Prostate gland (tissue), 2 donors: ENCODE data around the gene TMTC1. TPM values are rescaled to one million over a fixed set of nuclear protein-coding genes. Genes with fewer than 3 reads are reported as not detected.

Experiments
- DNase-seq: peaks from one replicate; pipeline ENCODE4 v3.0.0-alpha.2; 2019; ENCODE audit warnings: low spot score
- H3K27ac ChIP-seq, 2 donors: fragments of 200-600 bp; sonication (generic); 2 replicates each; pipeline ENCODE4 v1.5.1; 2017 to 2019
- H3K27me3 ChIP-seq: fragments of 200-600 bp; sonication (generic); replicated peaks from 2 replicates; pipeline ENCODE4 v1.5.1; 2019; ENCODE audit not compliant: insufficient read depth
- H3K36me3 ChIP-seq, 2 donors: fragments of 200-600 bp; sonication (generic); 1 replicate in 1 of 2; 2 replicates in 1 of 2; pipeline versions ENCODE4 v1.5.1 to v1.8.1; 2017 to 2019
- H3K4me1 ChIP-seq: fragments of 200-600 bp; sonication (generic); replicated peaks from 2 replicates; pipeline ENCODE4 v1.5.1; 2019
- H3K4me3 ChIP-seq, 2 donors: fragments of 200-600 bp; sonication (generic); 2 replicates each; pipeline ENCODE4 v1.5.1; 2017 to 2019
- H3K9me3 ChIP-seq: fragments of 200-600 bp; sonication (generic); 2 replicates; pipeline ENCODE4 v1.5.1; 2017
- CTCF ChIP-seq, 4 experiments: fragments of 200-600 bp in 2 of 4; fragments of 450-650 bp in 2 of 4; sonication (generic) in 2 of 4; IDR thresholded peaks; 1 replicate in 3 of 4; 2 replicates in 1 of 4; pipeline ENCODE4 v1.5.1; 2016 to 2019; ENCODE audit warnings: antibody characterized with exemption in 4 of 4, mild to moderate bottlenecking in 2 of 4, moderate library complexity in 2 of 4
- POLR2A ChIP-seq: fragments of 450-650 bp; IDR thresholded peaks from one replicate; pipeline ENCODE4 v1.6.1; 2016; ENCODE audit warnings: antibody characterized with exemption, mild to moderate bottlenecking
- POLR2AphosphoS5 ChIP-seq: sonication (generic); formaldehyde crosslinking; IDR thresholded peaks from one replicate; pipeline ENCODE4 v1.6.1; 2017; ENCODE audit warnings: antibody characterized with exemption
- WGBS: methylation state at CpG from one replicate; pipeline ENCODE4 v1.1.5; 2018; 5-methylcytosine and 5-hydroxymethylcytosine counted together
- intact Hi-C: fragments of 100-400 bp; cut with DNase I; formaldehyde crosslinking; loops from one replicate; pipeline ENCODE4 v1.14.2; 2022
- total RNA-seq, 2 donors: library from RNA; depleted of rRNA; stranded (reverse); fragments of >200 nt; gene quantifications; one replicate each; pipeline ENCODE4 v1.1.0, GENCODE V29; 2016

Gene TMTC1
- total RNA-seq, 2 donors from 2014 or later: 12.9 to 25.2 TPM

GRCh38 chr12:29781188-29781587 is 2.6 kb downstream of the TMTC1 start:
- H3K4me3 ChIP-seq: no peak overlapping the region
- no peak for DNase-seq
- H3K27me3 ChIP-seq: no peaks in the 10 kb centered on the region
- no peak overlapping the region for H3K27ac ChIP-seq
- no peaks in the 10 kb centered on the region for H3K4me1 ChIP-seq
- intact Hi-C loops: loop anchor here (5.0 to 10.0 kb wide), 2 partner anchors 229 to 914 kb away; partner anchors contain the start of gene IPO8
- no peaks in the 10 kb centered on the region for H3K9me3 ChIP-seq
- H3K36me3 ChIP-seq: no peaks in the 10 kb centered on the region
- TF ChIP-seq CTCF (IDR thresholded peaks at IDR 0.05) (no peak), POLR2A (no peak), POLR2AphosphoS5 (no peak)

DNA sequence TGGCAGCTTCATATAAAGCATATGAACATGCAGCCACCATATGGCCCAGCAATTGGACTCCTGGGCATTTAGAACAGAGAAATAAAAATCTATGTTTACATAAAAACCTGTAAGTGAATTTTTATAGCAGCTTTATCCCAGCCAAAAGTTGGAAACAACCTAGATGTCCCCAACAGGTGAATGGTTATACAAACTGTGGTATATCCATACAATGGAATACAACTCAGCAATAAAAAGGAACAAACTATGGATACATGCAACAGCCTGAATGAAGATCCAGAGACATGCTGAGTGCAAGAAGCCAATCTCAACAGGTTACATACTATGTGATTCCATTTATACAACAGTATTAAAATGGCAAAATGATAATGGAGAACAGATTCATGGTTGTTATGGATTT is 3.7 kb downstream of the TMTC1 start:
- intact Hi-C loops: loop anchor here (5.0 to 10.0 kb wide), 2 partner anchors 228 to 915 kb away; partner anchors contain the start of gene IPO8
- TF ChIP-seq CTCF (IDR thresholded peaks at IDR 0.05): no peak
- TF ChIP-seq POLR2A: no peak
- no peak for TF ChIP-seq POLR2AphosphoS5
- Histone ChIP-seq H3K27me3 (no peaks in the 10 kb centered on the region), H3K9me3 (no peaks in the 10 kb centered on the region), H3K4me1 (no peaks in the 10 kb centered on the region), H3K27ac (no peak overlapping the region), H3K36me3 (no peaks in the 10 kb centered on the region), H3K4me3 (no peak overlapping the region)
- DNase-seq: no peak

DNA sequence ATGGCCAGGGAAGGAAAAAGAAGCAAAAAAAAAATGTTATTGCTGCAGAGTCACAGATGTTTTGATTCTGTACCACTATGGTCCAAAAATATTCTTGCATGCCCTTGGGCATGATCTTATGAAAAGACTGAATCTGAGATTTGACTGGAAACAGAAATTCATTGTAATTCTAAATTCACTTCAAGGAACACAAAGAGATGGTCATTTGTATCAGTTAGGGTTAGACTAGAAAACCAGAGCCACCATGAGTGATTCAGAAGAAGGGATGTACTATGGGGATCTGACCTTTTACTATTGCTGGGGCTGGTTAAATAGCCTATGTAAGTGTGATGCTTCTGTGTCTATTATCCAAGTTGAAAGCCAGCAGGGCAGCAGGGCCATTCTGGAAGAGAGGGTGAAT is 5.2 kb downstream of the TMTC1 start:
- intact Hi-C loops: no loop called here
- no peaks in the 10 kb centered on the region for H3K27me3 ChIP-seq
- no peak for TF ChIP-seq POLR2AphosphoS5
- no peak for TF ChIP-seq POLR2A
- no peak for TF ChIP-seq CTCF (IDR thresholded peaks at IDR 0.05)
- no peak for DNase-seq
- no peaks in the 10 kb centered on the region for H3K4me1 ChIP-seq
- no peaks in the 10 kb centered on the region for H3K9me3 ChIP-seq
- H3K36me3 ChIP-seq: no peaks in the 10 kb centered on the region
- no peak overlapping the region for H3K4me3 ChIP-seq
- no peak overlapping the region for H3K27ac ChIP-seq

- no peaks in the 10 kb centered on the region for H3K4me1 ChIP-seq
- no peaks in the 10 kb centered on the region for H3K27me3 ChIP-seq
- no peaks in the 10 kb centered on the region for H3K36me3 ChIP-seq
- 57% methylated on average over 2 of the region's 2 CpGs for WGBS
- H3K9me3 ChIP-seq: no peaks in the 10 kb centered on the region
- no peak overlapping the region for H3K27ac ChIP-seq
- intact Hi-C loops: no loop called here
- no peak overlapping the region for H3K4me3 ChIP-seq
- TF ChIP-seq CTCF (IDR thresholded peaks at IDR 0.05) (no peak), POLR2A (no peak)
- no peak for DNase-seq
Measured at GRCh38 chr12:29773076-29773475, 10.7 kb downstream of the TMTC1 start.

- Histone ChIP-seq H3K27me3 (no peaks in the 10 kb centered on the region), H3K36me3 (no peaks in the 10 kb centered on the region), H3K27ac (no peak overlapping the region), H3K9me3 (no peaks in the 10 kb centered on the region), H3K4me1 (no peaks in the 10 kb centered on the region), H3K4me3 (no peak overlapping the region)
- DNase-seq: no peak
- intact Hi-C loops: no loop called here
- no peak for TF ChIP-seq POLR2AphosphoS5
- no peak for TF ChIP-seq POLR2A
- no peak for TF ChIP-seq CTCF (IDR thresholded peaks at IDR 0.05)
Measured at GRCh38 chr12:29771786-29772185, 12.0 kb downstream of the TMTC1 start.
